Globus pallidus (tissue), 1 donor: Measurements from ENCODE around the gene SYNJ2BP.
"Not testable (repeated sequence)": the region's sequence is repeated elsewhere in the genome, so short reads cannot be mapped to it uniquely, and the experiment has no call there.

Source experiments
- DNase-seq: peaks from one replicate; pipeline ENCODE4 v3.0.0-alpha.2; 2015; ENCODE audit warnings: low spot score

SYNJ2BP gene

GRCh38 chr14:70416725-70417349 lies at the start of gene SYNJ2BP:
TSS of gene SYNJ2BP (minus strand) at chr14:70417090. CDS start at chr14:70416963, 127 bp downstream.
- DNase-seq: peak; percentile 58

GRCh38 chr14:70454731-70455130 lies 37.8 kb upstream of the SYNJ2BP start:
- DNase-seq: no peak

GRCh38 chr14:70451874-70452273 lies 35.0 kb upstream of the SYNJ2BP start, which contains the start of gene ADAM21:
TSS of gene ADAM21 (plus strand) at chr14:70452174. CDS start at chr14:70457500, 5,326 bp downstream.
- no peak for DNase-seq

- no peak for DNase-seq
Observed at GRCh38 chr14:70448633-70449340, 31.9 kb upstream of the SYNJ2BP start.

- DNase-seq: no peak
Observed at GRCh38 chr14:70442750-70443149, 25.9 kb upstream of the SYNJ2BP start.

- DNase-seq: no peak
Observed at GRCh38 chr14:70441641-70442040, 24.8 kb upstream of the SYNJ2BP start.

- DNase-seq: no peak
Observed at GRCh38 chr14:70436867-70437266, 20.0 kb upstream of the SYNJ2BP start.

- not testable (repeated sequence) for DNase-seq
Observed at GRCh38 chr14:70426555-70426954, 9.7 kb upstream of the SYNJ2BP start.

- no peak for DNase-seq
Observed at GRCh38 chr14:70425354-70425753, 8.5 kb upstream of the SYNJ2BP start.

- no peak for DNase-seq
Observed at GRCh38 chr14:70422538-70422937, 5.6 kb upstream of the SYNJ2BP start.

- not testable (repeated sequence) for DNase-seq
Observed at GRCh38 chr14:70419270-70419931, 2.5 kb upstream of the SYNJ2BP start.

GRCh38 chr14:70416338-70416724 lies 559 bp downstream of the SYNJ2BP start:
- no peak for DNase-seq

- no peak for DNase-seq
Observed at GRCh38 chr14:70415788-70416187, 1.1 kb downstream of the SYNJ2BP start.

GRCh38 chr14:70407621-70408020 lies 9.3 kb downstream of the SYNJ2BP start:
- no peak for DNase-seq

- not testable (repeated sequence) for DNase-seq
Observed at GRCh38 chr14:70406216-70406615, 10.7 kb downstream of the SYNJ2BP start.

GRCh38 chr14:70403335-70403734 lies 13.6 kb downstream of the SYNJ2BP start:
- DNase-seq: not testable (repeated sequence)

GRCh38 chr14:70401643-70402042 lies 15.2 kb downstream of the SYNJ2BP start:
- DNase-seq: no peak

GRCh38 chr14:70398706-70399431 lies 18.0 kb downstream of the SYNJ2BP start:
- no peak for DNase-seq

GRCh38 chr14:70398280-70398679 lies 18.6 kb downstream of the SYNJ2BP start:
- no peak for DNase-seq

GRCh38 chr14:70397746-70398145 lies 19.1 kb downstream of the SYNJ2BP start:
- no peak for DNase-seq

- DNase-seq: no peak
Observed at GRCh38 chr14:70394674-70395306, 22.1 kb downstream of the SYNJ2BP start.

GRCh38 chr14:70392676-70393075 lies 24.2 kb downstream of the SYNJ2BP start:
- DNase-seq: no peak
